Loucy (cell line): Measurements from ENCODE around the gene HS6ST1.

Experiments
- EZH2phosphoT487 ChIP-seq: fragments of 200-600 bp; IDR thresholded peaks from 2 replicates; pipeline ENCODE4 v1.6.1; 2018; ENCODE audit warnings: antibody characterized with exemption, mild to moderate bottlenecking, moderate library complexity, borderline replicate concordance
- TF ChIP-seq, protein P1 (sequence below): fragments of 200-600 bp; sonication (generic); conservative IDR thresholded peaks from 2 replicates; pipeline ENCODE4 v1.5.1; 2014; ENCODE audit warnings: mild to moderate bottlenecking, antibody characterized with exemption, low read length

DNA sequence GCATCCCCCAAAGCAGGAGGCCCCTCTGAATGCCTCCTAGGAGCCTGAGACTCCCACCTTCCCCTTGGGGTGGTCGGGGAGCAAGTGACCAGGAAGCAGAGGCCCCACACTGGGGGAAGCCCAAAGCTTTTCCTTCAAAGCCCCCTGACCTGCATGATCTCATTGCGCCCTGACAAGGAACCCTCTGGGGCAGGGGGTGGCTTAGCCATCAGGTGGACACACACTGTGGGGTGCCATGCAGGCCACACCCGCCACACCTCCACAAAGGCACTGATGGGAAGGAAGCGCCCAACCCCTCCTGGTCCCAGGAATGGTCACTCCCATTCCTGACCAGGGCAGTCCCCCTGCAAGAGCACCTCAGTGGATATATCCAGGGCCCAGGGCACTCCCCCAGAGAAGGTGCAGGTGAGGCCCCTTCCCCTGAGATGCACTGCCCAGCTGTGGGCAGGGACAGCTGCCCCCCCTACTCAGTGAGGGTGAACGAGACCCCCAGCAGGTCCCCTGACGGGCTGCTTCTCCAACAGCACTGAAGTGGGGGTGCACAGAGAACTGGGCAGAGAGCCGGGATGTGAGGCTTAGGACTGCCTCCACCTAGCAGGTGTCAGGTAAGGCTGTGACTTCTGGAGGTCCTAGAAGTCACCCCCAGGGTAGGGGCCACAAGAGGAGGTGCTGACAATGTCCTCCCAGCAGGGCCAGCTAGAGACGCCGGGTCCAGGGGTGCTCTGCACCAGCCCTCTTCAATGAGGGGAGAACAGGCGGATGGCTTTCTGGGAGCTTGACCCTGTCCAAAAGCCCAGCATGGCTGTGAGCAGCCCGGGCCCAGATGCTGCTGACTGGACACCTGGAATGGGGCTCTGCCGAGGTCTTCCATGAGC is 31.5 kb downstream of the HS6ST1 start:
- TF ChIP-seq, protein P1, sequence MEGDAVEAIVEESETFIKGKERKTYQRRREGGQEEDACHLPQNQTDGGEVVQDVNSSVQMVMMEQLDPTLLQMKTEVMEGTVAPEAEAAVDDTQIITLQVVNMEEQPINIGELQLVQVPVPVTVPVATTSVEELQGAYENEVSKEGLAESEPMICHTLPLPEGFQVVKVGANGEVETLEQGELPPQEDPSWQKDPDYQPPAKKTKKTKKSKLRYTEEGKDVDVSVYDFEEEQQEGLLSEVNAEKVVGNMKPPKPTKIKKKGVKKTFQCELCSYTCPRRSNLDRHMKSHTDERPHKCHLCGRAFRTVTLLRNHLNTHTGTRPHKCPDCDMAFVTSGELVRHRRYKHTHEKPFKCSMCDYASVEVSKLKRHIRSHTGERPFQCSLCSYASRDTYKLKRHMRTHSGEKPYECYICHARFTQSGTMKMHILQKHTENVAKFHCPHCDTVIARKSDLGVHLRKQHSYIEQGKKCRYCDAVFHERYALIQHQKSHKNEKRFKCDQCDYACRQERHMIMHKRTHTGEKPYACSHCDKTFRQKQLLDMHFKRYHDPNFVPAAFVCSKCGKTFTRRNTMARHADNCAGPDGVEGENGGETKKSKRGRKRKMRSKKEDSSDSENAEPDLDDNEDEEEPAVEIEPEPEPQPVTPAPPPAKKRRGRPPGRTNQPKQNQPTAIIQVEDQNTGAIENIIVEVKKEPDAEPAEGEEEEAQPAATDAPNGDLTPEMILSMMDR: no peak
- TF ChIP-seq EZH2phosphoT487: no peak
